ENCODE results near the gene TSPAN7. TPM values are rescaled to one million over a fixed set of nuclear protein-coding genes. Genes with fewer than 3 reads are reported as not detected.

Gene TSPAN7
- total RNA-seq (2022; extraction: Qiagen RNA extraction; ENCODE audit: low read depth), result 2.7 to 3.2 TPM (median 2.9 TPM) in 5 replicates

GRCh38 chrX:38561126-38561868 lies at the start of gene TSPAN7:
Gene TSPAN7 (plus strand): TSS chrX:38561542. CDS start chrX:38561547, 5 bp downstream.

Other genes starting within 250 kb of the TSPAN7 start
- gene RPGR, start 234.0 kb upstream of the TSPAN7 start, total RNA-seq (2022; extraction: Qiagen RNA extraction; ENCODE audit: low read depth), result 5.5 to 12.2 TPM (median 11.6 TPM) in 5 replicates
- gene OTC, start 208.9 kb upstream of the TSPAN7 start, total RNA-seq (2022; extraction: Qiagen RNA extraction; ENCODE audit: low read depth), result not detected in 5 replicates
- 26.4 to 39.7 TPM (median 38.2 TPM) in 5 replicates for gene MID1IP1, start 239.9 kb downstream of the TSPAN7 start, total RNA-seq (2022; extraction: Qiagen RNA extraction; ENCODE audit: low read depth)